Measurements from ENCODE around the gene ITGA4.

ITGA4 gene

GRCh38 chr2:181578829-181579228, 121.6 kb downstream of the ITGA4 start:
- Histone ChIP-seq H3K4me3 (no peak overlapping the region), H3K4me1 (0 out of 2 replicates have a peak, but pooled peaks cover 5% of the 10 kb centered on the region), H3K9me3 (no peaks in the 10 kb centered on the region), H3K9ac (no peak overlapping the region), H3K27me3 (no peaks in the 10 kb centered on the region), H3K4me2 (no peak overlapping the region), H3K36me3 (no peaks in the 10 kb centered on the region), H4K20me1 (no peaks in the 10 kb centered on the region), H3K27ac (no peak overlapping the region)
- no peak for TF ChIP-seq Cebpa-rat (IDR thresholded peaks at IDR 0.05)

DNA sequence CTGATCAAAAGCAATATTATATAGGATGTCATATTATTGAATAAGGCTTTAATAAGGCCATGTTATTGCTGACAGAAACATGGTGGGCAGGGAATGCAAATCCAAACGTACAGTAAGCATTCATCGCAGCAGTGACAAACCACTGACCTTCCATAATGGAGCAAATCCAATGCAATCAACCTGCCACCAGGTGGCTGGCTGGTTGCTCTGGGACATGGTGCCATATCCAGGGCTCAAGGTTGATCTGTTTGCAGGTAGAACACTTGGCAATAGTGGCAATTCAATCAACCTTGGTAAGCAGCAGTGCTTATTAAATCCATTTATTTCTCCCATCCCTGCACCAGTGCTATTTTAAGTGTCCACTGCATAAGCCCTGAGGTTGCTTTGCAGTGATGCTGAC, 124.3 kb downstream of the ITGA4 start:
- no peaks in the 10 kb centered on the region for H3K36me3 ChIP-seq
- TF ChIP-seq Cebpa-rat (IDR thresholded peaks at IDR 0.05): no peak
- no peak overlapping the region for H3K4me3 ChIP-seq
- H3K4me2 ChIP-seq: no peak overlapping the region
- H3K27ac ChIP-seq: no peak overlapping the region
- no peaks in the 10 kb centered on the region for H3K27me3 ChIP-seq
- no peaks in the 10 kb centered on the region for H4K20me1 ChIP-seq
- peaks cover 11% of the 10 kb centered on the region for H3K4me1 ChIP-seq
- H3K9ac ChIP-seq: no peak overlapping the region
- H3K9me3 ChIP-seq: no peaks in the 10 kb centered on the region

DNA sequence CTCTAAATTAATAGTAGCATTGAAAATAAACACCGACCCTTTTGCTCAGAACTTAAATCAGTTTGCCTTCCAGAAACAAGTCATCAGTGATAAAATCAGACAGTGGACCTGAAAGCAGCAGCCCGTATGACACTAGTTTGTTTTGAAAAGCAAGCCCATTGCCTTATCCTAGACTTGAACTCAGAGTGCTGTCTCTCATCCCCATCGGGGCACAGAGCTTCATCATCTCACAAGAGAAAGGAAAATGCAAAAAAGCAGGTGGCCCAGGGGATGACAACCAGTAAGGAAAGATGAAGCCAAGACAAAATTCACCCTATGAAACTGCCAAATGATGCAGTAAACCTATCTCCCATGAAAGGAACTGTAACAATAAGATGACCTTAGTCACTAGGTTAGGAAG, 128.5 kb downstream of the ITGA4 start:
- peaks cover 17% of the 10 kb centered on the region for H3K4me1 ChIP-seq

More for the DNA sequence above, 128.5 kb downstream of the ITGA4 start:
- Histone ChIP-seq H3K27me3 (no peaks in the 10 kb centered on the region), H3K4me2 (peak overlapping the region; percentile 60), H3K9me3 (no peaks in the 10 kb centered on the region), H4K20me1 (no peaks in the 10 kb centered on the region), H3K27ac (no peak overlapping the region), H3K4me3 (no peak overlapping the region), H3K9ac (no peak overlapping the region), H3K36me3 (no peaks in the 10 kb centered on the region)
- TF ChIP-seq Cebpa-rat (IDR thresholded peaks at IDR 0.05): no peak
